Stimulated activated CD8-positive, alpha-beta memory T cell treated with anti-CD3 and anti-CD28 coated beads, Interleukin-7, amount 100 ng/mL, for 4 hours (primary cell): Measurements from ENCODE around the gene SMAD4.
"Not testable (repeated sequence)": the region's sequence is repeated elsewhere in the genome, so short reads cannot be mapped to it uniquely, and the experiment has no call there.

Experiments
- DNase-seq, 2 donors: peaks; one replicate each; pipeline ENCODE4 v3.0.0-alpha.2; 2020; ENCODE audit warnings: low read depth in 2 of 2

Gene SMAD4

DNA sequence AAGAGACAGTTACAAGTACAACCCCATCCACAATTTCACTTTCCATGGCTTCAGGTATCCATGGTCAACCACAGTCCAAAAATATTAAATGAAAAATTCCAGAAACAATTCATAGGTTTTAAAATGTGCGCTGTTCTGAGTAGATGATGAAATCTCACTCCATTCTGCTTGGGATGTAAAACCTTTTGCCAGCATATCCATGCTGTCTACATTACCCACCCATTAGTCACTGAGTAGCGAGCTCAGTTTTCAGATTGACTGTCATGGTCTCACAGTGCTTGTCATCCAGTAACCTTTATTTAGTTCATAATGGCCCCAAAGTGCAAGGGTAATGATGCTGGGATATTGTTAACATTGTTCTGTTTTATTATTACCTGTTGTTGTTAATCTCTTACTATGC, 40.5 kb downstream of the SMAD4 start:
- no peak for DNase-seq

DNA sequence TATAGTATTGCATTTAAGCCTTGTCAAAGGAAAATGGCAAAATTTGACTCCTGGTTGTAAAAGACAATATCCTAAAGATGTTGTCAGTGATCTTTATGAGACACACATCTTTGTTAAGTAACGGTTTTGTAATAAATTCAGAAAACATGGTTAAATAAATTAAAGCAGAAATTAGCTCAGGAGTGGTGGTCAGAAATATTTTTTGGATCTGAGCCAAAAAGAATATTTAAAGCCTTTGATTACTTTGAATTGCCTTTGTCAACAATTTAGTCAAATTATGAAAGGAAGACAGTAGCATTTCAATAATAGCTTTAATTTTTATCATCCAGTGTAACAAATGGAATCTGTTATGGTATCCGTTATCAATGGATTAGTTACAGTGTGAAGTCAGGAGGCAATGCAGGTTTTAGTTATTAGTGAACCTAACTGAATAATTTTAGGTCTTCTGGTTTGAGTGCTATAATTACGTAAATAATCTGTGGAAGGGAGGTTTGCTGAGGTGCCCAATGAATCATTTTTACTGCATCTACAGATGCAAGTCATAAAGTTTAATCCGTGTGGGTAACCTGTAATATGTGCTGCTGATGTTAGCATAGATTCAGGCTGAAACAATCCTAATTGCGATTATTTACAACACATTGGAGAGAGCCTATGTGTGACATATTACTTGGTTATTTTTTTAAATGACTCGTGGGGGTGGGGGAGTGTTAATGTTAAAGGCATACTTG, 42.7 kb downstream of the SMAD4 start:
- no peak for DNase-seq

DNA sequence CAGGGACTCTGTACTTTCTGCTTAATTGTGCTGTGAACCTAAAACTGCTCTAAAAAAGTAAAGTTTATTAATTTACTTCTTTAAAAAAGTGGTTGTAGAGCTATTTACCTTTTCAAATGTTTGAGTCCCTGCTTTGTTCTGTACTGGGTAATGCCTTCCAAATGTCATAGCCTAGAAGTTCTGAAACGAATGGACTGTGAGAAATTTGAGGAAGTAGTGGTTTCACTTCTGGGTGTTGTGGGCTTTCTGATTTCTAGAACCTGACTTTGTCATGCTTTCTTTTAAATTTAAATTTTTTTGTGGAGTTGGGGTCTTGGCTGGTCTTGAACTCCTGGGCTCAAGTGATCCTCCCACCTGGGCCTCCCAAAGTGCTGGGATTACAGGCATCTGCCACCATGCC, 44.6 kb downstream of the SMAD4 start:
- DNase-seq: no peak

DNA sequence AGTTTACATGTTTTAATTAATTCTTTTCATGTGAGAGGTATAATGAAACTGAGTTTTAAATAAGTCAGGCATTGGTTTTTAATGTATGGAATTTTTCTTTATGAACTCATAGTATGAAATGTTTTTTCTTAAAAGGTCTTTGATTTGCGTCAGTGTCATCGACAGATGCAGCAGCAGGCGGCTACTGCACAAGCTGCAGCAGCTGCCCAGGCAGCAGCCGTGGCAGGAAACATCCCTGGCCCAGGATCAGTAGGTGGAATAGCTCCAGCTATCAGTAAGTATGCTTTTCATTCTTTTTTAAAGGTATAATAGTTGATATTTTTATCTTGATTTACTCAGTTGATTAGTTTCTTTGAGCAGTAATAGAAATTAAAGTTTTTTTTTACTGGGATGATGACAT, 46.5 kb downstream of the SMAD4 start:
- DNase-seq: no peak

DNA sequence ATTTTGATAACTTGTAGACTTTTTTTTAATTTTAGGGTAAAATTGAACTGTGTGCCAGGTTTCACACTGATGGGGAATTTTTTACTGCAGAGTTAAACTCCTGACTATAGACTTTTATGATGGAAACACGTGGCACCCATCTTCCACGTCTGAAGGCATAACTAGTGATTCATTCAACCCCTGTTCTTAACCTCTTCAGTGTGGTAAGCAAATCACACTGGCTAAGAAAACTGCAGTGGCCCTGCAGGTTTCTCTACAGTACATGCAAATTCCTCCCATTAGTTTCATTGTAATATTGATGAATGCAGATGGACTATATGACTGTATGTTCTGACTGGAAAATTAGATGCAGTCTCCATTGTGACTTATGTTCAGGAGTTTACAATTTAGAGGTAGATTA, 47.2 kb downstream of the SMAD4 start:
- DNase-seq: no peak

DNA sequence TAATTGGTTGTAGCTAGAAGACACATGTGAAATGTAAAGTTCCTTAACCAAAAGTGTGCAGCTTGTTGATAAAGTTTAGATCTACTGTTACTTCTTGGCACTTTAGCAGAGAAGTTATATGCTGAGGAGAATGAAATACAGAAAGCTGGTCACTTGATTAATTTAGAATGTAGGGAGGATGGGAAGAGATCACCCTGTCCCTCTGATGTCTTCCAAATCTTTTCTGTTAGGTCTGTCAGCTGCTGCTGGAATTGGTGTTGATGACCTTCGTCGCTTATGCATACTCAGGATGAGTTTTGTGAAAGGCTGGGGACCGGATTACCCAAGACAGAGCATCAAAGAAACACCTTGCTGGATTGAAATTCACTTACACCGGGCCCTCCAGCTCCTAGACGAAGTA, 48.0 kb downstream of the SMAD4 start:
- no peak for DNase-seq

DNA sequence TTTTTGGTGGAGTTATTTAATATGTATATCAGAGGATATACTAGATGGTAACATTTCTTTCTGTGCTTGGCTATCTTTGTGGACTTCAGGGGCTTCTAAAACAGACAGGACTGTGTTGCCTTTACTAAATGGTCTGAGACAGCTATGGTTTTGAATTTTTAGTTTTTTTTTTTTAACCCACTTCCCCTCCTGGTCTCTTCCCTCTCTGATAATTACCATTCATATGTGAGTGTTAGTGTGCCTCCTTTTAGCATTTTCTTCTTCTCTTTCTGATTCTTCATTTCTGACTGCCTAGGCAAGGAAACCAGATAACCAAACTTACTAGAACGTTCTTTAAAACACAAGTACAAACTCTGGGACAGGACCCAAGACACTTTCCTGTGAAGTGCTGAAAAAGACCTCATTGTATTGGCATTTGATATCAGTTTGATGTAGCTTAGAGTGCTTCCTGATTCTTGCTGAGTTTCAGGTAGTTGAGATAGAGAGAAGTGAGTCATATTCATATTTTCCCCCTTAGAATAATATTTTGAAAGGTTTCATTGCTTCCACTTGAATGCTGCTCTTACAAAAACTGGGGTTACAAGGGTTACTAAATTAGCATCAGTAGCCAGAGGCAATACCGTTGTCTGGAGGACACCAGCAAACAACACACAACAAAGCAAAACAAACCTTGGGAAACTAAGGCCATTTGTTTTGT, 52.7 kb downstream of the SMAD4 start:
- DNase-seq: no peak

DNA sequence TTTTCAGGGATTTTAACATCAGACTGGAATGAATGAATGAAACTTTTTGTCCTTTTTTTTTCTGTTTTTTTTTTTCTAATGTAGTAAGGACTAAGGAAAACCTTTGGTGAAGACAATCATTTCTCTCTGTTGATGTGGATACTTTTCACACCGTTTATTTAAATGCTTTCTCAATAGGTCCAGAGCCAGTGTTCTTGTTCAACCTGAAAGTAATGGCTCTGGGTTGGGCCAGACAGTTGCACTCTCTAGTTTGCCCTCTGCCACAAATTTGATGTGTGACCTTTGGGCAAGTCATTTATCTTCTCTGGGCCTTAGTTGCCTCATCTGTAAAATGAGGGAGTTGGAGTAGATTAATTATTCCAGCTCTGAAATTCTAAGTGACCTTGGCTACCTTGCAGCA, 53.4 kb downstream of the SMAD4 start:
- DNase-seq: no peak

DNA sequence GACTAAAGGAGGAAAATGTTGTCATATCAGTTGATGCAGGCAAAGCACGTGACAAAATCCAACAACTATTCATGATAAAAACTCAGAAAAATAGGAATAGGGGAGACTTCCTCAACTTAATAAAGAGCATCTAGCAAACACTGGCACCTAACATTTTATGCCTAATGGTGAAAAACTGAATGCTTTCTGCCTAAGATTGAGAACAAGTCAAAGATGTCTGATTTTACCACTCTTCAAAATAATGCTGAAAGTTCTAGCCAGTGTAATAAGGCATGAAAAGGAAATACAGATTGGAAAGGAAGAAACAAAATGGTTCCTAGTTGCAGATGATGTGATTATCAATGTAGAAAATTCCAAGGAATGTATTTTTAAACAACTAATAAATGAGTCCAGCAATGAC, 58.4 kb downstream of the SMAD4 start:
- no peak for DNase-seq

DNA sequence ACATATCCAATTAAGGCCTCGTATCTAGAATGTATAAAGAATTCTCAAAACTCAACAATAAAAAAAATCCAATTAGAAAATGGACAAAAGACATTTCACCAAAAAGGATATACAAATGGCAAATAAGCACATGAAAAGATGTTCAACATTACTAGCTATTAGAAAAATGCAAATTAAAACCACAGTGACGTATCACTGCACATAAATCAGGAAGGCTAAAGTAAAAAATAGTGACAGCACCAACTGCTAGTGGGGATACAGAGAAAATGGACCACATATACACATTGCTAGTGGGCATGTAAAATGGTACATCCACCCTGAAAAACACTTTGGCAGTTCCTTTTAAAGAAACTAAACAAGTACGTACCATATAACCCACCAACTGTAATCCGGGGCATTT, 59.7 kb downstream of the SMAD4 start:
- DNase-seq: no peak

DNA sequence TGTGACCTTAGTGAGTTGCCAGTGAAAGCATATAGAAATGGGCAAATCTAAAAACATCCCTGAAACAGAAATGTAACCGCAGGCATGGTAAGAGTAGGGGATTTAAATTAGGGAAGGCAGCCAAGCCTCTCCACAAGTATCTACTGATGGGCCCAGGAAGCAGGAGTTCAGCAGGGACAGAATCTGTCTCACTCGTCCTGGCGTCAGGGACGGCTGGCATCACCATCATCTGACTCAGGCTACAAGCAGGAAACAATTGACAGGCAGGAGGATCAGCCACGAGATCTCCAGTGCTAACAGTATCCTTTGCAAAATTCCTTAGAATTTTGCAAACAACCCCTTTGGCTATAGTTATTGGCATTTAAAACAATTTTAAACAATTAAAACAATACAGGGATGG, 61.3 kb downstream of the SMAD4 start:
- no peak for DNase-seq

DNA sequence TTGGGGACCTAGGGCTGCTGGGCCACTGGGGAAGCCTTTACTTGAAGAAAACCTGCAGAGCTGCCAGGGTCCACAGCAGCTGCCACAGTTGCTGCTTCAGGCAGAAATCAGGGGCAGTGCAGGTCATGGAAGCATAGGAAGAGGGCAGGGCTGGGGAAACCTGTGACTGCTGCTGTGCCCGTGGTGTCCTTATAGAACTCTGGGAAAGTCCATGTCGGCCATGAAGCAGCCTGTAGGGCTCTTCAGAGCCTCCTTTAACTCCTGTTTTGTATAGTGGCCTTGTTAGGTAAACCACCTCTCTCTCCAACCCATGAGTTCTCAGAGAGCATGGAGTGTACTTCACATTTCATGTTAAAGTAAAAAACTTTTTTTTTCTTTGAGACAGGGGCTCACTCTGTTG, 62.1 kb downstream of the SMAD4 start:
- no peak for DNase-seq

DNA sequence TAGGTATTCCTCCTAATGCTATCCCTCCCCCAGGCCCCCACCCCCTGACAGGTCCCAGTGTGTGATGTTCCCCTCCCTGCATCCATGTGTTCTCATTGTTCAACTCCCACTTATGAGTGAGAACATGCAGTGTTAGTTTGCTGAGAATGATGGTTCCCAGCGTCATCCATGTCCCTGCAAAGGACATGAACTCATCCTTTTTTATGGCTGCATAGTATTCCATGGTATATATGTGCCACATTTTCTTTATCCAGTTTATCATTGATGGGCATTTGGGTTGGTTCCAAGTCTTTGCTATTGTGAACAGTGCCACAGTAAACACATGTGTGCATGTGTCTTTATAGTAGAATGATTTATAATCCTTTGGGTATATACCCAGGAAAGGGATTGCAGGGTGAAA, 63.0 kb downstream of the SMAD4 start:
- DNase-seq: not testable (repeated sequence)

DNA sequence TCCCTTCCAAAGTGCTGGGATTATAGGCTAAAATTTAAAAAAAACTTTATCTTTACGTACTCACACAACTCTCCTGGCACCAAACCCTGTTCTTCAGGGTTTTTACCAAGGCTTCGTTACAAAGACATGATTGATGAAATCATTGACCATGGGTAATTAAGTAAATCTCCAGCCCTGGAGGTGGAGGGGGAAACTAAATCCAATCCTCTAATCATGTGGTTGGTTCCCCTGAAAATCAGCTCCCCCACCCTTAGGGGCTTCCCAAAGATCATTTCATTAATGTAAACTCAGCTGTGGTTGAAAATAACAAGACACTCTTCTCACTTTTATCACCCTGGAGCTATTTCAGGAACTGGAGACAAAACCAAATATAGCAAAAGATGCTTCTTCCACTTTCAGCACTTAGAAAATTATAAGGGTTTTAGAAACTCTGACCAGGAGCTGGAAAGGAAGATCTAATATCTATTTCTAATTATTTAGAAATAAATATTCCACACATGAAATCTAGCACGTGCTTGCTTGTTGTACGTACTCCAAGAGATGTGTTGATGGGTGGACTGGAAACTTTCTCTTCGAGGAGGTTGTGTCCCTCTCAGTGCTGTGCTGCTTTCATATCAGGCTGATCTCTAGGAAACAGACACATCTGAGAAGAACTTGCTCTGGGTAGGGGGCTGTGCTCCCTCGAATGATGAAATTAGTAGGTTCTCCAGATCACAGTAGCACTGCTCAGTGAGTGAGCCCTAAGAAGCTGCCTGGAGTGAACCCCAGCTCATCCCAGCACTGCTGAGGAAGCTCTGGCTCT, 67.2 kb downstream of the SMAD4 start:
- DNase-seq: no peak

DNA sequence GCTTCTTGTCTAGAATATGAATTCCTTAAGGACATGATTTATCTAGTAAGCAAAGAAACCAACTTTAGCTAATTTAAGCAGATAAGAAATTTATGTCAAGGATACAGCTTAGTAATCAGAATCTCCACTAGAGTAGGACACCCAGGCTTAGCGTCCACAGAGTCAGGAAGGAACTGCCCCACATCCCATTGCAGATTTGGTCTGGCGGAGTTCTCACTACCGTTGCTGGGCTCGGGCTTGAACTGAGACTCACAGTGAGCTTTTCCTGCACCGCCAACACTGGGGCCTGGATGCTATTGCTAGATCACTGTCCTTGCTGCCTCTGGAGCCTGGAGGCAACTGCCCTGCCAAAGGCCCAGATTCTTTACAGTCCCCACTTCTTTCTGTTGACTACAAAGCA, 68.1 kb downstream of the SMAD4 start:
- DNase-seq: no peak

DNA sequence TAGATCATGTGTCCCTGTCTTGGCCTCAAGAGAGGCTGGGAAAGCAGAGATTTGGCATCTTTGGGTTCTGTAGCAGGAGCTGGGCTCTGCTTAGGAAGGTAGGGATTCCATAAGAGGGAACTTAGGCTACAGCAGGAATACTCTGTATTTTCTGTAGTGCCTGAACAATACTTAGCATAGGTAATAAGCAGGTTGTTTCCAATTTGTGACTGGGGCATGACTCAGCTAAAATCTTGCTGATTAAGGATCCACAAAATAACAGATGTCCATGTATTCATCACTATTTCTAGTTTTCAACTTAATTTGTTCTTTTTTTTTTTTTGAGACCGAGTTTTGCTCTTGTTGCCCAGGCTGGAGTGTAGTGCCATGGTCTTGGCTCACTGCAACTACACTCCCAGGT, 68.5 kb downstream of the SMAD4 start:
- no peak for DNase-seq

DNA sequence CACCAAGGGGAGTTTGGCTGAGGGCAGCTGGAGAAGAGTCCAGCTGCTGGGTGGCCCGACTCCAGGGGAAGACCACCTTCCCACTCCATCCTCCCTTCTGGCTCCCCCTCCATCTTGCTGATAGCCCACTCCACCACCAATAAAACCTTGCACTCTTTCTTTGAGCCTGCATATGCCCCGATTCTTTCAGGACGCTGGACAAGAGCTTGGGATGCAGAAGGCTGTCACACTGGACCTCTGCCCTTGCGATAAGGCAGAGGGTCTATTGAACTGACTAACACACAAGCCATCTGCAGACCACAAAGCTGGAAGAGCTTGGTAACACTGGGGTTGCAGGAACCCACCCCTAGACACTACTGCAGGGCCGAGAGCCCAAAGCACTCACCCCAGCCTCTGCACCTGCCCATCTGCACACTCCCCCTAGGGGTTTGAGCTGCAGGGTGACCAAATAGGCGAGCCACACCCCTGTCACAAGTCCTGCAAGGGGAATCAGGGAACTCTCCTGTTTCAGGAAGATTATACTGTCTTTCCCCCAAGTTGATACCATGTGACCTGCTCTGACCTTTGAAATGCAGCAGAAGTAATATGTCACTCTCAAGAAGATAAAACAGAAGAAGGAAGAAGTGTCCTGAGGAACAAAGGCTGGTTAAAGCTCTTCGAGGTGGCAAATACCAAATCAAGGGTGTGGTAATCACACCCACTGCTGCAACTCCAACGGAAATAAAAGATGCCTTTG, 70.5 kb downstream of the SMAD4 start:
- DNase-seq: no peak

DNA sequence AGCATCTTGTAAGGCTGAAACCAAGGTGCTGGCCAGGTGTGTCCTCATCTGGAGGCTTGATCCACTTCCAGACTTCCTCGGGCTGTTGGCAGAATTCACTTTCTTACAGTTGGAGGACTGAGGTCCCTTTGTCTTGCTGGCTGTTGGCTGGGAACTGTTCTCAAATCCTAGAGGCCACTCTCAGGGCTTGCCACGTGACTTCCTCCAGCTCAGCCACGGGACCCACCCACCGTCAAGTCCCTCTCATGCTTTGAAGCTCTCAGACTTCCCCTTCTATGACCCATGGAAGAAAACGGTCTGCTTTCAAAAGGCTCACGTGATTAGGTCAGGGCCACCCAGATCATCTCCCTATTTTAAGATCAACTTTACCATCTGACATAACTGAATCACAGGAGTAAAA, 77.1 kb downstream of the SMAD4 start:
- DNase-seq: no peak

DNA sequence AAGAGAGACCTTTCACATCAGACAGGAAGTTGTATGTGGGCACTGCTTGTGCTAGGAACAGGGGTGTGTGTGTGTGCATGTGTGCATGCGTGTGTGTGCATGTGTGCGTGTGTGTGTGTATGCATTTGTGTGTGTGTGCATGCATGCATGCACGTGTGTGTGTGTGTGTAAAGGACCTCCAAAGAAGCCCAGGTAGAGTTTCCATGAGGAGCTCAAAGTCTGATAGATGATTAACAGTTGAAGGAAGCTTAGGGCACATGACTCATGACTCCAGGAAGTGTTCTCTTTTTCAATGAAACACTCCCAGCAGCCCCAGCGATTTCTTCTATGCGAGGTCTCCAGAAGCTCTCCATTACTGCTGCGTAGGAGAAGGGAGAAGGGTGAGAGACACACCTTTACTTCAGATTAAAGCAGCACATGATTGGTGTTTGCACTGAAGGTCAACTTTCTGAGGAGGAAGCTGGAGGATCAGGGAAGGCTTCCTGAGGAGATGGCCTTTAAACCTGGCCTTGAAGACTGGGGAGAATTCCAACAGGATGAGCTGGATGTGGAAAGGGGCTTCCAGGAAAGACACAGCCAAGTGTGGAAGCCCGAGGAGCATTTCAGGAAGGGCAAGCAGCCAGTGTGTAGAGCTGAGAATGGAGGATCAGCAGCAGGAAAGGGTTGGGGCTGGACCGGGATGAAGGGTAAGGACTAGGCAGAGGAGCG, 77.7 kb downstream of the SMAD4 start:
- DNase-seq: peak in 1 of 2 donors; percentile 8

DNA sequence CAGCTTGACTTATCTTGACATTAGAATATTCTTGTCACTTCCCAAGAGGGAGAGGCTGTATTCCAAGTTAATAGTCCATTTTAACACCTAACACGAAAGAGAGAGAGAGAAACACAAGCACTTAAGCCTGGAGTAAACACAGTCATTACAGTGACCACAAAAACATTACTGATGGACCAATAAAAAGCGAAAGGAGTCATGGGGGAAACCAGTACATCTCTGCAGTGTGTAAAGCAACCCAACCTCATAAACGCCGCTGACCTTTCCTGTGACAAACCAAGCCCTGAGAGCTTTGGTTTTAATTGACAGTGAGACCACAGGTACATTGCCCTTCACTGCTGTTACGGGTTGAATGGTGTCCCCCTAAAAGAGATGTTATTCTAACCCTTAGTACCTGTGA, 78.3 kb downstream of the SMAD4 start:
- DNase-seq: no peak

DNA sequence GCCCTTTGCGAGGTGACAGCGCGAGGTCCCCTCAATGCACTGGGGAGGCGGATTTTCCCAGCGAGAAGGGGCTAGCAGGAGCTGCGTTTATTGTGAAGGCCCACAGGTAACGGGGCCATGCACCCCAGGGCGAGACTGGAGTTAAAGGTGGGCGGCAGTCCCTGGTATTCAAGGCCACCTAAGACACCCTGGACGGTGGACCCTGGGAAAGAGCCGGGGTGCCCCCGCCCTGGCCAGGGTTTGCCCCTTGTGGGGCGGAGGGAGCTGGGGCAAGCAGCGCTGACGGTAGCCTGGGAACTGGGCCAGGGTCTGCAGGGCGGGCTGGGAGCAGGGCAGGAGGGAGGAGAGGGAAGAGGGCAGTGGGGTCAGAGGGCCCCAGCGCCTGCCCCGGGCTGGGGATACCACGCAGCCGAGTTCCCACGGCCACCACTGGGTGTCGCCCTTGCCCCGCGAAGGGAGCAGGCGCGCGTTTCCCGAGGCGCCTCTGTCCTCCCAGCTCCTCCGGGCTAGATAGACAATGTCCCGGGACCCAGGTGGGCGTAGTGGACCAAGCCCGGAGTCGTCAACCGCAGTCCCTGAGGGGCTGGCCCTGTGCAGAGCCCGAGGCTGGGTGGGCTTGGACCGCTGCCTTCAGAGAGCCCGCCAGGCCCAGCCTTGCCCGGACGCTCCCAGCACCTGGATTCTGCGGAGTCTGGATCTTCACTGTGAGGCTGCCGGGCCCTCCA, 80.2 kb downstream of the SMAD4 start:
- DNase-seq: peak; percentile 33 to 45
